HG03575 (cell line): ENCODE data around the gene ARHGAP44.
"Not testable (repeated sequence)": the region's sequence is repeated elsewhere in the genome, so short reads cannot be mapped to it uniquely, and the experiment has no call there.

Experiments used
- ATAC-seq: cut with Tn5 transposase; IDR thresholded peaks from one replicate; pipeline ENCODE4 v1.9.1; 2021; ENCODE audit not compliant: unreplicated experiment, insufficient number of reproducible peaks, low FRiP score; ENCODE audit errors: extremely low read depth

Gene ARHGAP44

DNA sequence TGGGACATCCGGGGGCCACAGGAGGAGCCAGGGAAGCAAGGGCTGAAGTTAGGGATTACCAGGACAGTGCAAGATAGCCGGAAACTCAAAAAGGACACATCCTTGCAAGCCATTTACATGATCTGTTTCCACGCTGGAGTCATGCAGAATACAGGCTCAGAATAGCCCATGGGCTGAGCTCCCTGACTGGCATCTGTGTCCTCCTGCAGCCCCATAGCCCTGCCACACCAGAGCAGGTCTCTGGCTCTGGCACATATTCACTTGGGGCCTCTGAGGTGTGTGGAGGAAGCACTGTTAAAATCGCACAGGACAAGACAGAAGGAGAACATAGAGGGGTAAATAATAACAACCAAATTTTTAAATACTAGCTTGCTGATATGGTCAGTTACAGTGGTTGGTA lies 162.7 kb downstream of the ARHGAP44 start:
- ATAC-seq, result no peak

DNA sequence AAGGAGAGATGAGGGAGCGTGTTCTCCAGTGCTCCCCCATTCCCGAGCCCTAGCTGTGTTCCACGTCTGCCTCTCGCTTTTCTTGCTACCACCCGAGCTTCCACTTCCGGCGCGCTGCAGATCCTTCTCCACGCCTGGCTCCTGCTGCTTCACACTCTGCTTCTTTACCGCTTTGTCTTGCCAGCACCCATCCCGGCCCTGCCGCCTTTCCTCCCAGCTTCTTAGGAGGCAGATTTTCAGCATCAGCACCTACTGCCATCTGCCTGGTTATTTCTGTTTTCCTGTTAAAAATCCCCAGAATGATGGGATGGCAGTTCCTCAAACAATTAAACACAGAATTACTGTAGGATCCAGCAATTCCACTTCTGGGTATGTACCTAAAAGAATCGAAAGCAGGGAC lies 163.9 kb downstream of the ARHGAP44 start:
- no peak for ATAC-seq

- no peak for ATAC-seq
Observed at GRCh38 chr17:12955521-12955920, 166.2 kb downstream of the ARHGAP44 start.

DNA sequence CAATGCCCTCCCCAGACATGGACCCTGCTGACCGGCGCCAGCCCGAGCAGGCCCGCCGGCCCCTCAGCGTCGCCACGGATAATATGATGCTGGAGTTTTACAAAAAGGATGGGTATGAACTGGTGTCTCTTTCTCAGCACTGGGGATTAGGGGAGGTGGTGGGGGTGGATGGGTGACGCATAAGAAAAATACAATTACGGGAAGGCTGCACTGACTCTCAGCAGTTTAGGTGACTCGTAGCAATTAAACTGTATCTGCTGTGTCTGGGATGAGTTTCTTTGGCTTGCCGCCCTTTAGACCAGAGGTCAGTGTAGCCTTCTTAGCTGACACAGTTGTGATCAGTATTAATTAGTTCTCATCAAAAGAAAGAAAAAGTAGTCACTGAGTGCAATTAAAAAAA lies 169.5 kb downstream of the ARHGAP44 start:
- no peak for ATAC-seq

GRCh38 chr17:12959441-12959840 lies 170.1 kb downstream of the ARHGAP44 start:
- no peak for ATAC-seq

DNA sequence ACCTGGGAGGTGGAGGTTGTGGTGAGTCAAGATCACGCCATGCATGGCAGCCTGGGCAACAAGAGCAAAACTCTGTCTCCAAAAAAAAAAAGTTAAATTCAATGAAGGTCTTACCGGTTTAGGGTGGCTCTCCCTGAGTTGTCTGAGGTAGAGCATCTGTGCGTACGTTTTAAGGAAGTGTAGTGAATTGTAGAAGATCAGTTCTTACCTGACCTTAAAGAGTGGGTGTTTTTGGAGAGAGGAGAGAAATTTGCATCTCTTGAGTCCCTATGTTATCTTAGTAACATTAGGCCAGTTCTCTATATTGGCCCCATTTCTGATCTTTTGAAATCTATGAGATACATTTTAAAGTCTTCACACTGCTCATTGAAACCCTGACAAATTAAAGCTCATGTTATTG lies 172.4 kb downstream of the ARHGAP44 start:
- no peak for ATAC-seq

DNA sequence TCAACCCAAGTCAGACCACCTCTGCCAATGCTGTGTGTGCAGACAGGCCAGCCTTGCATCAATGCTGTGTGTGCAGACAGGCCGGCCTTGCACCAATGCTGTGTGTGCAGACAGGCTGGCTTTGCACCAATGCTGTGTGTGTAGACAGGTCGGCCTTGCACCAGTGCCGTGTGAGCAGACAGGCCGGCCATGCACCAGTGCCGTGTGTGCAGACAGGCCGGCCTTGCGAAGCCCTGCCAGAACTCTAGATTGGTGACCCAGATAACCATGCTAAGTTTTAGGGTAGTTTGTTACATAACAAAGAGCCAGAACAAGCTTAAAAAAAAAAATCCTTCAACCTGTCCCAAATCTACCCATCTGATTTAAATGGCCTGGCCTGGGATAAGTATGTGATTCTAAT lies 174.2 kb downstream of the ARHGAP44 start:
- ATAC-seq, result no peak

GRCh38 chr17:12964162-12964561 lies 174.9 kb downstream of the ARHGAP44 start:
- no peak for ATAC-seq

GRCh38 chr17:12964840-12965239 lies 175.5 kb downstream of the ARHGAP44 start:
- no peak for ATAC-seq

DNA sequence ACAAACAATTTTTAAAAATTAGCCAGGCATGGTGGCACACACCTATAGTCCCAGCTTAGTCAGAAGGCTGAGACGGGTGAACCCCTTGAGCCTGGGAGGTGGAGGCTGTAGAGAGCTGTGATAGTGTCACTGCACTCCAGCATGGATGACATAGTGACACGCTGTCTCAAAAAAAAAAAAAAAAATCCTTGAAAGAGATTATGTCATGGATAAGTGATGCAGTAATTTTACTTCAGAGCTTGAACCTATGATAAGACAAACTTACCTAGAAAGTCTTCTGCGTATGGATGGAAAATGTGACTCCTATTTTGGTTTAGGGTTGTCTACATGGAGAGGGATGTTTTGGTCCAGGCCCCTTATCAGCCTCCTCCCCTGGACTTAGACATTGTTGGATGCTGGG lies 176.7 kb downstream of the ARHGAP44 start:
- ATAC-seq, result no peak

- no peak for ATAC-seq
Observed at GRCh38 chr17:12966413-12966812, 177.1 kb downstream of the ARHGAP44 start.

- ATAC-seq, result no peak
Observed at GRCh38 chr17:12967962-12968361, 178.7 kb downstream of the ARHGAP44 start.

DNA sequence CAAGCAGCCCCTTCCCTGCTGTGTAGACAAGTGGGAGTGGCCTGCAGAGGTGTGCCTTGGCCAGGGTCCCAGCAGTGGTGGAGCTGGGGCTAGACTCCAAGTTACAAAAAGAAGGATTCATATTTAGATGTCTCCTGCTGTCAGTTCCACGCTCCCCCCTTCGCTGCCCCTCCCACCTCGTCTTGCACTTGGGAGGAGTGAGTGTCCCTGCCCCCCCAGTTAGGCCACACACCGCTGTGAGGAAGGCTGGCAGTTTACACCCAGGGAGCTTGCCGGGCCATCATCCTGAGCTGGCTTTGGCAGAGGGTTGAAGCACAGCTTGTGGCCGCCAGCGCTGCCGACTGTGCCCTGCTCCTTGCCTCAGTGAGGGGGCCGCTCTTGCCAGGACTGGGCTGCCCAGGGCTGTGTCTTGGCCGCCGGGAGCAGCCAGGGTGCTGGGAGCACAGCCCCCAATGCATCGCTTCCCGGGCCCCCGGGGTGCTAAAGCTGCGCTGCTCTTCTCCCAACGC lies 184.3 kb downstream of the ARHGAP44 start:
- ATAC-seq, result no peak

- no peak for ATAC-seq
Observed at GRCh38 chr17:12974005-12974531, 184.8 kb downstream of the ARHGAP44 start.

DNA sequence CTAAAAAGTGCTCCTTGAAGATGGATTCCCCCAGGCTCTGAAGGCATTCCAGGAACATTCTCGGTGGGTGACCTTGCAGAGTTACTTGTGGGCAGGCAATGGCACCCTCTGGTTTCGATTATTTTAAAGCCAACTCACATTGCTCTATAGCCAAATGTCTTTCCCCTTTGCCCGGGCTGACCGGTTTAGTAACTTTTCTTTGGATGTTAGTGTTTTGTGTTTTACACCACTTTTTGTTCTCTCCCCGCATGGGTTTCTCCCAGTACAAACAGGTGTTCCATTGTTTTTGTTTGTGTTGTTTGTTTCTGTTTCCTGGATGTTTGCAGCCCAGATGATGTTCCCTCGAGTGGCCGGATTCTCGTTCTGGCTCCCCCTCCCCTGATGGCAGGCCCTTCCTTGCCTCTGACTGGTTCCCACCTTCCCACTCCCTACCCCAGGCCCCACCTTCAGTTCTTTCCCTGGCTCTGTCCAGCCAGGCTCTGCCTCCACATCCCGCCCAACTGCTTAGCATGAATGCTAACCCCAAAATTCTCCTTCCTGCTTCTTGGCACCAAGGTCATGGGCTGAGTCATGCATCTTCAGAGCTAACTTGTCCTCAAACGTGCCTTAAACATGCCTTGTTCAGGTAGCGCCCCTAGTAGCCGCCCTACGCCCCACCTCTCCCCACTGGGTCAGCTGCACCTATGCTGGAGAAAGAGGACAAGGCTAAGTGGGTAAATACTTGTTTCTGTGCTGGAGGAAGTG lies 187.9 kb downstream of the ARHGAP44 start:
- no peak for ATAC-seq

DNA sequence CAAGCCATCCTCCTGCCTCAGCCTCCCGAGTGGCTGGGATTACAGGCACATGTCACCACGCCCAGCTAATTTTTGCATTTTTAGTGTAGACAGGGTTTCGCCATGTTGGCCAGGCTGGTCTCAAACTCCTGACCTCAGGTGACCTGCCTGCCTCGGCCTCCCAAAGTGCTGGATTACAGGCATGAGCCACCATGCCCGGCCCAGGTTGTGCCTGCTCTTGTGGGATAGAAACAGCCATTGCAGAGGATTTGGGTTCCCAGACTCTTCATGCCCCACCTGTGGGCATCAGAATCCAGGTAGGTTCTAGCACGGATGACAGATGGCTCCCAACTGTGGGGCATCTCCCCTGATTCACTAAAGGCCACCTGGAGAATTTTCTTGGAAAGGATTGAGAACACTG lies 189.5 kb downstream of the ARHGAP44 start:
- not testable (repeated sequence) for ATAC-seq

GRCh38 chr17:12979246-12979645 lies 189.9 kb downstream of the ARHGAP44 start:
- no peak for ATAC-seq

DNA sequence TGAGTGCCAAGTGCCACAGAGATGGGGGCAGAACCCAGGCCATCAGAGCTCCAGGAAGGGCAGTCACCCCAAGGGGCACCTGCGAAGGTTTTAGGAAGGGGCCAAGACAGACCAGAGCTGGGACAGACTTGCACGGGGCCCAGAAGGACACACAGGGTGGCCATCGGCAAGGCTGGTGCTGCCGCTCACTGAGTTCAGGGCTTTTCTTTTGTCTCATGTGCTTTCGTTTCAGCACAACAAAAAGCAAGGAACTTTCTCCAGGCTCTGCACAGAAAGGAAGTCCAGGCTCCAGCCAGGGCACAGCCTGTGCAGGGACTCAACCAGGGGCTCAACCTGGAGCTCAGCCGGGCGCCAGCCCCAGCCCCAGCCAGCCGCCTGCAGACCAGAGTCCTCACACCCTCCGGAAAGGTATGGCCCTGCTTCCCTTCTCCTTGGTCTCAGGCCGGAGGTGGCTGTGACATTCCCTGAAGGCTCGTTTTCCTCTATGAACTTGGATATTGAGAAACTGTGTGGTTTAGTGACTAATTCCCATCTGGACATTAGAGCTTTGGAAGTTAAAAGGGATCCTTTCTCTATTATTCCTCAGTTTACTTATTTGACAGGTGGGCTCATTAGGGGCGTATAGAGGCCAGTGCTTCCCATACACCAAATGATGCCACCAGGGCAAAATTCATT lies 190.7 kb downstream of the ARHGAP44 start:
- ATAC-seq, result no peak

- no peak for ATAC-seq
Observed at GRCh38 chr17:12982224-12982623, 192.9 kb downstream of the ARHGAP44 start.
